ENCODE measurements around the gene TMEM132A.
A peak's percentile ranks its signal among the peaks of the same experiment; 100 is the strongest.

Gene TMEM132A

GRCh38 chr11:60921777-60922335 is 2.4 kb upstream of the TMEM132A start:
- DNase-seq (ENCODE audit: low read depth) = no peak

DNA sequence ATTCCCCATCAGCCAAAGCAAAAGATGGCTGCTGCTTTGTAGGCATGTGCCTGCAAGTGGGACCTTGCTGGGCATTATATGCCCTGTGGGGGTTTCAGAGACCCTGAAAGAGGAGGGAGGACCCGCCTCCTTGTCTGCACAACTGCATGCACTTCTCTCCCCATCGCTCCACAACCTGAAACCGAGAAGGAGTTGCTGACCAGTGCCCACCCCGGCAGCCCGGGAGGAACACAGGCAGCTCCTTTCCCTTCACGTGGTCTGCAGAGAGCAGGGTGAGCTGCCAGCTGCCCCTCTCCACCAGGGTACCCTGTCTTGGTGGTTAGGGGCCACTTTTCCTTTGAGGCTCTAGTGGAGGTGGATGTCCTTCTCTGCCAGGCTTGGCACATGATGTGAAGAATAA is 1.4 kb upstream of the TMEM132A start:
- DNase-seq (ENCODE audit: low read depth) = no peak

DNA sequence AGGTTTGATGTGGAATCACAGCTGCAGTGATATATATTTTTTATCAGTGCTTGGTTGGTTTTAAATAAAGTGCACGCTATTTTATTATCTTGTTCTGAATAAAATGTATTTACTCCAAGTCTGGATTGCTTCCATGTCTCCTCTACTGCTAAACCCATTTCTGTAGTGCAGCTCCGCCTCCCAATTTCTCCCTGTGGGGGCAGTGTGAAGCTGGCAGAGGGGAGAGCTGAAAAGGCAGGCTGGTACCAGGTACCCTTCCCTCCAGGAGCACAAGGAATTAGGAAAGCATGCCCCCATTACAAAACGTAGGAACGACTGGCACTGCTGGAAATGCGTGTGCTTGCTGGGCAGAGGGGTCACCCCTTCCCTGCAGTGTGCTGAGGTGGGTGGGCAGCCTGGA is 934 bp upstream of the TMEM132A start:
- no peak for DNase-seq (ENCODE audit: low read depth)

DNA sequence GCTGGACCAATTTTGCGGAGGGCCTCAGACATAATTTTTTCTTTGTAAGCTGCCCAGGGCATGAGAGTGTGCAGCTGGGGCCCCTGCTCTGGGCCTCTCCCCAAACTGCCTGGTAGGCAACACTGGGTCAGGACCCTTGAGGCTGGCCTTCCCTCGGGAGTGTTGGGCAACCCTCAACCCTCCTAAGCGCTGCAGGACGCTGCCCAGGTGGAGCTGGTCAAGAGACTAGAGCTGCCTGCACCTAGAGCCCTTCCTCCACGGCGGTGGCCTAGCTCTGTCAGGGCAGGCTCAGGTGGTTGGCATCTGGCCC is 505 bp upstream of the TMEM132A start:
- DNase-seq (ENCODE audit: low read depth) = no peak

- peak; percentile 33 for DNase-seq (ENCODE audit: low read depth)
These were observed 920 bp downstream of the TMEM132A start for GRCh38 chr11:60924906-60925853.

- peak; percentile 96 for DNase-seq (ENCODE audit: low read depth)
These were observed 1.6 kb downstream of the TMEM132A start for GRCh38 chr11:60925868-60926267.

DNA sequence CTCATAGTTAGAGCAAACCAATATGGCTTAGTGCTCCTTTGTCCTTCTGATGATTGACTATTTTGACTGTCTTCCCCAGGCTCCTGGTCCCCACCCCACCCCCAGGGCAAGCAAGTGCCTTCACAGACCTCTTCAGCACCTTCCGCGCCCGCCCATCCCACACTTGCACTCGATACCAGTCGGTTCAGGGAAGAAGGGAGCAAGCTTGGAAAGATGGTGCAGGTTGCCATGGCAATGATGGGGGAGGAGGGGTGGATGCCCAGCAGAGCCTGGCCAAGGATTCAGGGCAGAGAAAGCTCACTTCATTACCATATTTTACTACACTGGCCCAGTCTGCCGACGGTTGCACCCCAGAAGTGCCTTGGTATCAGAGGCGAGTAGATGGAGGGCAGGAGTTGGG is 2.2 kb downstream of the TMEM132A start:
- DNase-seq (ENCODE audit: low read depth) = no peak

DNA sequence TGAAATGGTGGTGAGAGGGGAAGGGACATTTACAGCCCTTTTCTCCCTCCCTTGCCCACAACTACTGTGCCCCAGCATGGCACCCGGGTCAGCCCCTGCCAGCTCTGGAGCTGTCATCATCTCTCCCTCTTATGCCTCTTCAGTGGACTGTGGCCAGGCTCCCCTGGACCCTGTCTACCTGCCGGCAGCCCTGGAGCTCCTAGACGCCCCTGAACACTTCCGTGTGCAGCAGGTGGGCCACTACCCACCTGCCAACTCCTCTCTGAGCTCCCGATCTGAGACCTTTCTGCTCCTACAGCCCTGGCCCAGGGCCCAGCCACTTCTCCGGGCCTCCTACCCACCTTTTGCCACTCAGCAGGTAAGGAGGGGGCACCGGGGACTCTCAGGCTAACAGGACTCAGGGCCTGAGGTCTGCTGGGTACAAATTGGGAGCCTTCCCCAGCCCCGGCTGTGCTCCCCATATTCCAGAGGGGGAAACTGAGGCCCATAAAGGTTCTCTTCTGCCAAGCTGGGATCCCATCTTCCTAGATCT is 2.9 kb downstream of the TMEM132A start:
- no peak for DNase-seq (ENCODE audit: low read depth)

DNA sequence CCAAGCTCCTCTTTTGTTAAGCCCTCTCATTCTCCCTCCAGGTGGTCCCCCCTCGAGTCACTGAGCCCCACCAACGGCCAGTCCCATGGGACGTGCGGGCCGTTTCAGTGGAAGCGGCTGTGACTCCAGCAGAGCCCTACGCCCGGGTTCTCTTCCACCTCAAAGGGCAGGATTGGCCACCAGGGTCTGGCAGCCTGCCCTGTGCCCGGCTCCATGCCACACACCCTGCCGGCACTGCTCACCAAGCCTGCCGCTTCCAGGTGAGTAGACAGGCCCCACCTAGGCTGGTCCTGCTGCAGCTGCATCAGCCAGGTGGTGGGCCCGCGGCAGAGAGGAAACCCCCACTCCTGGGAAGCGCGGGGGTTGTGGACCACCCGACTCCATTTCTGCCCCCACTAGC is 3.3 kb downstream of the TMEM132A start:
- DNase-seq (ENCODE audit: low read depth) = no peak

DNA sequence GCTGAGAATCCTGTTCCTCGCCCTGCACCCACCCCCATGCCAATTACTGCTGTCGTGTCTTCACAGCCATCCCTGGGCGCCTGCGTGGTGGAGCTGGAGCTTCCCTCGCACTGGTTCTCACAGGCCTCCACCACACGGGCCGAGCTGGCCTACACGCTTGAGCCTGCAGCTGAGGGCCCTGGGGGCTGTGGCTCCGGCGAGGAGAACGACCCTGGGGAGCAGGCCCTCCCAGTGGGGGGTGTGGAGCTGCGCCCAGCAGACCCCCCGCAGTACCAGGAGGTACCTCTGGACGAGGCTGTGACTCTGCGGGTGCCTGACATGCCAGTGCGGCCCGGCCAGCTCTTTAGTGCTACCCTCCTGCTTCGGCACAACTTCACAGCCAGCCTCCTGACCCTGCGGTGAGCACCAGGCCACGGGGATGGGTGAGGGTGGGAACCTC is 4.3 kb downstream of the TMEM132A start:
- DNase-seq (ENCODE audit: low read depth) = no peak

GRCh38 chr11:60929764-60930163 is 5.5 kb downstream of the TMEM132A start:
- no peak for DNase-seq (ENCODE audit: low read depth)

- no peak for DNase-seq (ENCODE audit: low read depth)
These were observed 6.1 kb downstream of the TMEM132A start for GRCh38 chr11:60930394-60930793.

DNA sequence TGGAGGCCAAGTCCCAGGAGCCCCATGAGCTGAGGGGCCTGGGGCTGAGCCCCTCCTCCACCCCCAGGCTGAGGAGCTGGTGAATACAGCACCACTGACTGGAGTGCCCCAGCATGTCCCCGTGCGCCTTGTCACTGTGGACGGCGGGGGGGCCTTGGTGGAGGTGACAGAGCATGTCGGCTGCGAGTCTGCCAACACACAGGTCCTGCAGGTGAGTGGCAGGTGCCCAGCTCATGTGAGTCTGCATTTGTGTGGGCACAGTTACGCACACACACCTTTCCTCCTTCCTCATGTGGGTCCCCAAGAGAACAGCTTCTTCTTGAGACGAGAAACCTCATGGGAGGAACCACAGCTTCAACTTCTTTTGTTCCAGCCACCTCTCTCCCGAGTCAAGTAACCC is 7.7 kb downstream of the TMEM132A start:
- no peak for DNase-seq (ENCODE audit: low read depth)

DNA sequence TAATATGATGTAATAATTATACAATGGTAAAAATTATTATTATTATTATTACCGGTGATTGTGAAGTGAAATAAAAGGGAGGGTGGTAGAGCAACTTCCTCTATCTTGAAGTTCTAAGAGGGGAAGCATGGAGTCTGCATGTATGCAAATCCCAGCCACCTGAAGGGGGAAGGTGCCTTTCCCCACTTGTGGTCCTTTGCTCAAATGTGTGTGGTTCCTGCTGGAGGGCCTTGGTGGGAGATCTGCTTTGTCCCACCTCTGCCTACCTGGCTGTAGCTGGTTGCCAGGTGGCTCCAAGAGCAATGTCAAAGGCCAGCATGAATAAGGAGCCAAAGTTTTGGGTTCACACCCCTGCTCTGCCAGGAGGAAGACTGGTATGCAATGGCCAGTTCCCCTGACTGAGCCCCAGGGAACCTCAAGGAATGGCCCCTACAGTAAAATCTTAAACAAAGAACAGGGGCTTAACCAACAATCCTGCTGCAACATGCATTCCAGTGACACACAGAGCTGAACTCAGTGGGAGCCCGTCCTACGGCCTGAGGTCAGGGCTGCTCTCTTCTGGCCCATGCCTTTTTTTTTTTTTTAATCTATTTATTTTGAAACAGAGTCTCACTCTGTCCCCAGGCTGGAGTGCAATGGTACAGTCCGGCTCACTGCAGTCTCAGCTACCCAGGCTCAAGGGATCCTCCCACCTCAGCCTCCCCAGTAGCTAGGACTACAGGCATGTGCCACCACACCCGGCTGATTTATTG is 8.5 kb downstream of the TMEM132A start:
- no peak for DNase-seq (ENCODE audit: low read depth)

GRCh38 chr11:60933416-60934123 is 9.3 kb downstream of the TMEM132A start:
- no peak for DNase-seq (ENCODE audit: low read depth)

GRCh38 chr11:60934124-60934789 is 10.0 kb downstream of the TMEM132A start:
- no peak for DNase-seq (ENCODE audit: low read depth)

- no peak for DNase-seq (ENCODE audit: low read depth)
These were observed 10.7 kb downstream of the TMEM132A start for GRCh38 chr11:60934790-60935605.

- no peak for DNase-seq (ENCODE audit: low read depth)
These were observed 11.6 kb downstream of the TMEM132A start for GRCh38 chr11:60935676-60936442.

GRCh38 chr11:60936467-60937143 is 12.3 kb downstream of the TMEM132A start:
- no peak for DNase-seq (ENCODE audit: low read depth)

Data from ELR (cell line).